ENCODE data around the gene STK32C. TPM values are rescaled to one million over a fixed set of nuclear protein-coding genes. Genes with fewer than 3 reads are reported as not detected.
A peak's percentile ranks its signal among the peaks of the same experiment; 100 is the strongest.

Gene STK32C
- total RNA-seq, 1 donor from 2014 or later, result 13.6 TPM

GRCh38 chr10:132257271-132257670 lies 50.5 kb downstream of the STK32C start:
- Histone ChIP-seq H3K27ac (ENCODE audit: low read depth, low read length) (no peak overlapping the region), H3K27me3 (ENCODE audit: insufficient read depth, low read length) (peaks cover 2% of the 10 kb centered on the region), H3K4me1 (ENCODE audit: insufficient read depth, low read length) (peaks cover 5% of the 10 kb centered on the region), H3K4me2 (ENCODE audit: low read length) (no peak overlapping the region), H3K9ac (ENCODE audit: low read length) (peak overlapping the region; percentile 23), H3K9me3 (ENCODE audit: insufficient read depth, low read depth, low read length) (no peaks in the 10 kb centered on the region), H4K20me1 (ENCODE audit: insufficient read depth, low read length) (no peaks in the 10 kb centered on the region), H3K36me3 (ENCODE audit: insufficient read depth, low read length) (no peaks in the 10 kb centered on the region), H3K79me2 (ENCODE audit: insufficient read depth, low read length) (no peaks in the 10 kb centered on the region), H2AFZ (ENCODE audit: low read depth, low read length) (no peak overlapping the region), H3K4me3 (ENCODE audit: insufficient read depth, low read depth, low read length) (no peak overlapping the region)
- H3K4me1 Mint-ChIP-seq (ENCODE audit: low read depth, unreplicated experiment), result peaks cover 3% of the 10 kb centered on the region
- TF ChIP-seq EZH2 (IDR thresholded peaks at IDR 0.05; ENCODE audit: insufficient read depth, low read length), result no peak
- TF ChIP-seq, protein P1, sequence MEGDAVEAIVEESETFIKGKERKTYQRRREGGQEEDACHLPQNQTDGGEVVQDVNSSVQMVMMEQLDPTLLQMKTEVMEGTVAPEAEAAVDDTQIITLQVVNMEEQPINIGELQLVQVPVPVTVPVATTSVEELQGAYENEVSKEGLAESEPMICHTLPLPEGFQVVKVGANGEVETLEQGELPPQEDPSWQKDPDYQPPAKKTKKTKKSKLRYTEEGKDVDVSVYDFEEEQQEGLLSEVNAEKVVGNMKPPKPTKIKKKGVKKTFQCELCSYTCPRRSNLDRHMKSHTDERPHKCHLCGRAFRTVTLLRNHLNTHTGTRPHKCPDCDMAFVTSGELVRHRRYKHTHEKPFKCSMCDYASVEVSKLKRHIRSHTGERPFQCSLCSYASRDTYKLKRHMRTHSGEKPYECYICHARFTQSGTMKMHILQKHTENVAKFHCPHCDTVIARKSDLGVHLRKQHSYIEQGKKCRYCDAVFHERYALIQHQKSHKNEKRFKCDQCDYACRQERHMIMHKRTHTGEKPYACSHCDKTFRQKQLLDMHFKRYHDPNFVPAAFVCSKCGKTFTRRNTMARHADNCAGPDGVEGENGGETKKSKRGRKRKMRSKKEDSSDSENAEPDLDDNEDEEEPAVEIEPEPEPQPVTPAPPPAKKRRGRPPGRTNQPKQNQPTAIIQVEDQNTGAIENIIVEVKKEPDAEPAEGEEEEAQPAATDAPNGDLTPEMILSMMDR (IDR thresholded peaks at IDR 0.05; ENCODE audit: insufficient read depth, low read depth, low read length), result no peak
- peaks cover 12% of the 10 kb centered on the region for H3K27me3 Mint-ChIP-seq (ENCODE audit: low read depth, unreplicated experiment)
- H3K4me3 Mint-ChIP-seq (ENCODE audit: unreplicated experiment), result no peak overlapping the region
- no peak for FAIRE-seq
- H3K9me3 Mint-ChIP-seq (ENCODE audit: unreplicated experiment), result no peaks in the 10 kb centered on the region
- peak; percentile 40 for DNase-seq (ENCODE audit: low read depth)
- no peak overlapping the region for H3K27ac Mint-ChIP-seq (ENCODE audit: unreplicated experiment)
- peaks cover 2% of the 10 kb centered on the region for H3K36me3 Mint-ChIP-seq (ENCODE audit: low read depth, unreplicated experiment)

DNA sequence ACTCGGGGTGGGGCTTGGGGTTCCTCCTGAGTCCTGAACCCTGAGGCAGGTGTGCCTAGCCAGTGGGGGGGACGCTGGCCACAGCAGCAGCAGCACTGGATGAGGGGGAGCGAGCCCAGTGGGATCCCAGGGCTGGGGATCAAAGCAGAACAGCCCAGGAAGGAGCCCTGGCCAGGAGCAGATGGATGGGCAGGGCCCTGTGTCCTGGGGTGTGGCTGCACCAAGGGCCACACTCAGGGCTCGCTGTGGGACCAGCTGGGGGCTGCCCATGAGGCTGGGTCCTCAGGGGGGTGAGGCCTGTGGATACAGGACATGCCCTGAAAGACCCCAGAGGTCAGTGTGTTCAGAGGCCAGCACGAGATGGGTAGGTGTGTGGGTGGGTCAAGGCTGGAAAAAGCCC lies 50.9 kb downstream of the STK32C start:
- Mint-ChIP-seq H3K9me3 (ENCODE audit: unreplicated experiment) (no peaks in the 10 kb centered on the region), H3K27ac (ENCODE audit: unreplicated experiment) (no peak overlapping the region), H3K4me3 (ENCODE audit: unreplicated experiment) (no peak overlapping the region), H3K36me3 (ENCODE audit: low read depth, unreplicated experiment) (peaks cover 2% of the 10 kb centered on the region), H3K27me3 (ENCODE audit: low read depth, unreplicated experiment) (peaks cover 14% of the 10 kb centered on the region), H3K4me1 (ENCODE audit: low read depth, unreplicated experiment) (peaks cover 3% of the 10 kb centered on the region)
- DNase-seq (ENCODE audit: low read depth) (no peak), FAIRE-seq (no peak)
- Histone ChIP-seq H3K27ac (ENCODE audit: low read depth, low read length) (no peak overlapping the region), H3K4me3 (ENCODE audit: insufficient read depth, low read depth, low read length) (no peak overlapping the region), H3K4me1 (ENCODE audit: insufficient read depth, low read length) (peaks cover 5% of the 10 kb centered on the region), H3K36me3 (ENCODE audit: insufficient read depth, low read length) (no peaks in the 10 kb centered on the region), H3K9ac (ENCODE audit: low read length) (peak overlapping the region; percentile 23), H3K79me2 (ENCODE audit: insufficient read depth, low read length) (no peaks in the 10 kb centered on the region), H3K9me3 (ENCODE audit: insufficient read depth, low read depth, low read length) (no peaks in the 10 kb centered on the region), H3K4me2 (ENCODE audit: low read length) (no peak overlapping the region), H4K20me1 (ENCODE audit: insufficient read depth, low read length) (no peaks in the 10 kb centered on the region), H2AFZ (ENCODE audit: low read depth, low read length) (no peak overlapping the region), H3K27me3 (ENCODE audit: insufficient read depth, low read length) (peaks cover 2% of the 10 kb centered on the region)
- TF ChIP-seq EZH2 (IDR thresholded peaks at IDR 0.05; ENCODE audit: insufficient read depth, low read length), result no peak
- TF ChIP-seq, protein P1 (IDR thresholded peaks at IDR 0.05; ENCODE audit: insufficient read depth, low read depth, low read length), result no peak

- FAIRE-seq, result no peak
- no peaks in the 10 kb centered on the region for H3K9me3 ChIP-seq (ENCODE audit: insufficient read depth, low read depth, low read length)
Measured at GRCh38 chr10:132255489-132256344, 52.0 kb downstream of the STK32C start.

More at GRCh38 chr10:132255489-132256344, 52.0 kb downstream of the STK32C start:
- Mint-ChIP-seq H3K27ac (ENCODE audit: unreplicated experiment) (peak overlapping the region; percentile 18), H3K9me3 (ENCODE audit: unreplicated experiment) (no peaks in the 10 kb centered on the region), H3K4me3 (ENCODE audit: unreplicated experiment) (no peak overlapping the region), H3K36me3 (ENCODE audit: low read depth, unreplicated experiment) (peaks cover 2% of the 10 kb centered on the region), H3K4me1 (ENCODE audit: low read depth, unreplicated experiment) (peaks cover 3% of the 10 kb centered on the region), H3K27me3 (ENCODE audit: low read depth, unreplicated experiment) (peaks cover 12% of the 10 kb centered on the region)
- H3K36me3 ChIP-seq (ENCODE audit: insufficient read depth, low read length), result no peaks in the 10 kb centered on the region
- no peak overlapping the region for H3K4me2 ChIP-seq (ENCODE audit: low read length)
- no peak for TF ChIP-seq EZH2 (IDR thresholded peaks at IDR 0.05; ENCODE audit: insufficient read depth, low read length)
- TF ChIP-seq, protein P1 (IDR thresholded peaks at IDR 0.05; ENCODE audit: insufficient read depth, low read depth, low read length), result no peak
- no peaks in the 10 kb centered on the region for H3K27me3 ChIP-seq (ENCODE audit: insufficient read depth, low read length)
- no peak overlapping the region for H3K4me3 ChIP-seq (ENCODE audit: insufficient read depth, low read depth, low read length)
- no peak overlapping the region for H3K27ac ChIP-seq (ENCODE audit: low read depth, low read length)
- H3K4me1 ChIP-seq (ENCODE audit: insufficient read depth, low read length), result peaks cover 5% of the 10 kb centered on the region
- H3K9ac ChIP-seq (ENCODE audit: low read length), result no peak overlapping the region
- no peak overlapping the region for H2AFZ ChIP-seq (ENCODE audit: low read depth, low read length)
- DNase-seq (ENCODE audit: low read depth), result no peak
- no peaks in the 10 kb centered on the region for H3K79me2 ChIP-seq (ENCODE audit: insufficient read depth, low read length)
- H4K20me1 ChIP-seq (ENCODE audit: insufficient read depth, low read length), result no peaks in the 10 kb centered on the region
